Measurements from ENCODE around the gene ENOX1.

ENOX1 gene

DNA sequence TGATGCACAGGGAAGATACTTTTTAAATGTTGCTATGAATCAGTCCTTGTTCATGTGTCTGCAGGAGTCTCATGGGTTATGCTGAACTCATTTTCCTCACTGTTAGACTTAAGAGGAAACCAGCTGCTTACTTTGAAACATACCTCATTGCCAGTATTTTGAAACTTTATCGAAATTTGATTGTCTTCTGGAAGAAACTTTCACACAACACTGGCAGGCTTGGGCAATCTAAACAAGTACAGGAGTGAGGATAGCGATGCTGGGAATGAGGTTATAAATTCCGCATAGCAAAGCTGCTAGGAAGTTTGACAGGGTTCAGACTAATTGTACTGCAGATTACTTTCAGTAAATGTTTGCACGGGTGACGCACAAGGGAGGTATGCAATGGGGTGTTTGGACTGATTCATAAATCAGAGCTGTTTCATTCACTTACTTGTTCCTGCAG lies 517.7 kb downstream of the ENOX1 start:
- DNase-seq, result no peak

DNA sequence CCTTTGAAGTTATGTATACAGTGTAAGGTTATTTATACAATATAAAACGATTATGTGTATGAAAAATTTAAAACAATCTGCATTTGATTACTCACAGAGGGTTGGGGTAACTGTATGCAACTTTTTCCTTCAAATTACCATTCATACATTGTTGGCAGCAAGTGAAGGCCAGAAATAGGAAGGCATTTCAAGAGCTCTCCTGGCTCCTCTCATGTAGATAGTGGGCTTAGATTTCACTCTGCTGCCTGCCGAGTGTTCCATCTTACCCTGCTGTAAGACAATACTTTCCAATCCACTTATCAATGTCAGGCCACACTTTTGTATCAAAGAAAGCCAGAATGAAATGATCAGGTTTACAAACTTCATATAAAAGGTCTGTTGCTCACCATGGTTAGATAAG lies 518.1 kb downstream of the ENOX1 start:
- no peak for DNase-seq

DNA sequence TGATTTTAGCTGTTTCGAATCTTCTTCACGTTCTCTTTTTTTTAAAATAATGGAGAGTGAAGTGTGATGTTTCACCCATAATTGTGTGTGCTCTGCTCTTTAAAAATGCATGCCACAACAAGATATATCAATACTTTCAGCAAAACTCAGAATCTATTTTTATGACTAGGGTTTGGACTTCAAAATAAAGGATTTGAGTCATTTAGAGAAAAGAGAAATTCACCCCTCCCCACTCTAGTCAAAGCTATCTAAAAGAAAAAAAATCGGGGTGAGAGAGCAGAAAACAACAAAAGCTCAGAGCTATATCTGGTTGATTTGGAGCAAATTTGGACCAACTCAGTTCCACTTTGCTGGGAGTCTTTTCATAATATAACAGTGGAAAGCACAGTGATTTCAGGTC lies 518.9 kb downstream of the ENOX1 start:
- no peak for DNase-seq

DNA sequence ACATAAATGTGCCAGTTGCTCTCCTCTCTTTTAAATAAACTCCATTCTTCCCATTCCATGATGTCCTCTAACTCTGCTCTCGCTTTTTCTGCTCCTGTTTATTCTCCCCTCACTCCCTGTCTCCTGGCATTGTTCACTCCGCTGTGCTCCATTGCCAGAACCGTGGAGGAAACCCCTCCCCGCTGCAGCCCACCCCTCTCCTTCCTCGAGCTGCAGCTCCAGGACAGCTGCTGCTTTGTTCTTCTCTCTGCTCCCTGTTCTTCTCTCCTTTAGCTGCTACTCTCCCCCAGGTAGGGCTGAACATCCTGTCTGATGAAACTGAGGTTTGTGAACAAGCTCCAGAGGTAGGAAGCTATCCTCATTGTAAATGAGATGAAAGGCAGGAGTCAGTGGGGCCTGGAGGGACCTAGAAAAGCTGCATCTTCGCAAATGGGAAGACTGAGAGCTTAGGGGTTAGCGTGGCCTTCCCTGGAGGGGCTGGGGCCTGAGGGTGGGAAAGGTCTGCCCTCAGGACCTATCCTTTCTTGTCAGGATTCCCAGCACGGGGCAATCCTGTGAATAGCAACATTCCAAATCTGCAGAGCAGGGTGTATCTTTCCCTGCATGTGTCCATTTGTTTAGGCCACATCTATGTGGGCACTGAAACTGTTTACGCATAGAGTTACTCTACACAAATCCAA lies 519.7 kb downstream of the ENOX1 start:
- DNase-seq, result no peak

DNA sequence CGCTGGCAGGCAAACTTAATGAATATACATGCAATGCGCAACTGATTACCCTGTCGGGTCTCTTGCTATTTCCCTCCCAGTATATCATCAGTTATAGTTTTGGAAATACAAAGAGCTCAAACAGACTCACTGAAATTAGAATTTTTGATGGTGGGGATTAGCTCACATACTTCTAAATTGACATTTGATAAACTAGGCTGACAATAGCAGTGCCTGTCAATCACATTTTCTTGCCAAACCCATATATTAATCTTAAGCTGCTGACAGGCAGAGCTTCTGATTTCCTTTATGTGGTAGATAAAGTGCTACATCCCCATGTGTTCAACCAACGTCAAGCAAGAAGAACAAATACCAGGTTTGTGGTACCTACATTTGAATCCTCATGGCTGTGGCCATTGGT lies 521.7 kb downstream of the ENOX1 start:
- DNase-seq, result no peak

DNA sequence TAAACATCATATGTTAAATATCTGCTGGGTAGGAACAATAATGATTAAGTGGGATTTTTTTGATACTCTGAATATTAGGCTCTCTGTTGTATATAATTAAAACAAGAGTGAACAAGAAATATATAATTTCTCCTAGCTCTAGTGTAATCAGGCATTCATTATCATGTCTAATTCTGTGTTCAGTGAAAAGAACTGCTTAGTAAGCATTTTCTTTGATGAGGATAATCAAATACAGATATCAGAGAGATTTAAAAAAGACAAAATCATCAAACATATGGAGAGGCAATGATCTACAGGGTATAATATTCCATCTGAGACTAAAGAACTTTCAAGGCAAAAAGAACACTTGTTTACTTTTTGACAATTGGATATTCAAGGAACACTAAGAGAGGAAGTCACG lies 522.3 kb downstream of the ENOX1 start:
- no peak for DNase-seq

DNA sequence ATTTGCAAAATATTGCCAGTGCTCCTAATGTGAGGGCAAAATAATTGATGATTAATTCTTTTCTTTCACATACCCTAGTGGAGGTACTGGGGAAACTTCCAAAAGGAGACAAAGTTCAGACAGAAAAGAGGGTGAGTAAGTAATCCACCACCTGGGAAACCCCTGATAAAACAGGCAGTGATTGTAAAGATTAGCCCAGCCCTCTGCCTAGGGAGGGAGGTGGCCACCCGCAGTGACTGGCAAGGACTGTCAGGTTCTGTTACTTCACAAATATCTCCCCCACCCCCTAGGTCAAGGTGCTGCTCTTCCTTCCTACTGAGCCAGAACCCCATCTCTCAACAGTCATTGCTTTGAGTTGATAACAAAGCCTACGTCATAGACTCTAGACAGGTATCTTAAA lies 523.7 kb downstream of the ENOX1 start:
- DNase-seq, result no peak

DNA sequence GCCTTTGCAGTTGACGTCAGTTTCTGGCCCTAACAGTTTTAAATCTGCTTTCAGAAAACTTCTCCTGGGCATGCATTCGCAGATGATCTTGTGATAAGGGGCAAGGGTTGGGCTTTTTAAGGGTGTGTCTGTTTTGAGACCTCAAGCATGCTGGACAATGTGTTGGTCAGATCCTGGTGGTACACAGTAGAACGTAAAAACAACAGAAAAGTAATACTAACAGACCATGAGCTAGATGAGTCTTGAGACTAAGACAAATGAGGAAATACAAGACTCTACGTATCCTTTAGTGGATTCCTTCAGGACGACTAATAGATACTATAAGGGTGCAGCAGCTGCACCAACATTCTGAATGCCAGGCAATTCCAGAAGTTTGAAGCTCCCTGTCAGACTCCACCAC lies 525.8 kb downstream of the ENOX1 start:
- no peak for DNase-seq

DNA sequence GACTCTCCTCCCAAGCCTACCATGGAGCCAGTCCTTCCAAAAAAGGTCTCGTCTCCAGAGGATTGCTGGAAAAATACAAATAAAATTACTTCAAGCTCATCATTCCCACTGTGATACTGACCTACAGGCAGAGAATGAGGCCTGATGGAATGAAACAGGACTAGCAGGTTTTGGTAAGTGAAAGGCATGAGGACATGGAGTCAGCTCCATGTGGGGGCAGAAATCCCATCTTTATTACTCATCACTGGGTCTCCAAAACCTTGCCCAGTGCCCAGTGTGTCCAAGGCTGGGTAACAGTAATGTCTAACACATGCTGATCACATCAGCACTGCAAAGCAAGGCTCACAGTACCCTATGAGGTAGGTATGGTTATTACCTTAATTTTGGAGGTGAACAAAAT lies 528.0 kb downstream of the ENOX1 start:
- no peak for DNase-seq

DNA sequence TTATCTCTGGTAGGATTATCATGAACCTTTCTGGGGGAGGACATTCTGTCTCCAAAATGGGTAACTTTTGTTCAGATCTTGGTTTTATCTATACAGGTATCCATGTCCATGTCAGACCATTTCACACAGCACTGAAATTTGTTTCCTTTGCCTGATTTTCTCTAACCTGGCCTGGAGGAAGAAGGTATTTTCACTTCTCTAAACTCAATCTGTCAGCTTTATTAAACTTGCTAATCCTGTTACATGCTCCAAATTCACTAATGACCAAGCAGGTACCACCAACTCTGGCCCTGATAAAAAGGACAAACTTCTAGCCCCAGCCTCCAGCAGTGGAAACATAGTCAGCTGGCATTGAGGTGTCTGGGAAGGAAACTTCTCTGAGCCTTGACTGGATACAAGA lies 529.0 kb downstream of the ENOX1 start:
- no peak for DNase-seq

DNA sequence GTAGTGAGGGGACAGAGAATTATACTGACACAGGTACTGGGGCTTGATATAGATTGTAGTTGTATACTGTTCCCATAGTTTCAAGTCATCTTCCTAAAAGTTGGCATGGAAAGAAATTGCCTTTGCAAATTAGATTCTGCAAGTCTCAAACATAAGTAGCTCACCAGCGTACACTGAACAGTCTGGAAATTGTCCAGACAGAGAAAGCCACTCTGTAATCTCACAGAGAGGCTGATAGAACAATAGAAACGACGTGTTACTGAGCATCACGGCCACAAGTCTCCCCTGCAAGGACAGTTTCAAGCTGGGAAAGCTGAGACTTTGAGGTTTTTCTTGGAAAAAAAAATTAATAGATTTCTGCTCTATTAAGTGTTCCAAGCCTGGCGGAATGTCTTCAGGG lies 534.8 kb downstream of the ENOX1 start:
- no peak for DNase-seq

DNA sequence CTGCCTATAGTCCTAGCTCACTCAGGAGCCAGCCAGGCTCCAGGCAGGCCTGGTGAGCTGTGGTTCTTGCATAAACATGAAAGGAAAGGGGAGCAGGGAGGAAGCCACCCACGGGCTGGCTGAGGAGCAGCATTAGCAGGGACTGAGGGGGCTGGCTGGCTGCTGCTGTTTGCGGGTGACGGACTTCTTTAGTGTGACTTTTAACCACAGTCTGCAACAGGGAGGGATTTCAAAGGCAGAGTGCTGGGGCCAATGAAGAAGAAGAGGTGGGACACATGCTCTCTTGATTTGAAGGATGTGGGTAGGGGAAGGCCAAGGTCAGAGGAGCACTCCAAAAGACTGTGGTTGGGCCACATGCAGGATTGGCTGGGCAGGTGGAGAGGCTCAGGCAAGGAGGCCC lies 540.4 kb downstream of the ENOX1 start:
- no peak for DNase-seq

DNA sequence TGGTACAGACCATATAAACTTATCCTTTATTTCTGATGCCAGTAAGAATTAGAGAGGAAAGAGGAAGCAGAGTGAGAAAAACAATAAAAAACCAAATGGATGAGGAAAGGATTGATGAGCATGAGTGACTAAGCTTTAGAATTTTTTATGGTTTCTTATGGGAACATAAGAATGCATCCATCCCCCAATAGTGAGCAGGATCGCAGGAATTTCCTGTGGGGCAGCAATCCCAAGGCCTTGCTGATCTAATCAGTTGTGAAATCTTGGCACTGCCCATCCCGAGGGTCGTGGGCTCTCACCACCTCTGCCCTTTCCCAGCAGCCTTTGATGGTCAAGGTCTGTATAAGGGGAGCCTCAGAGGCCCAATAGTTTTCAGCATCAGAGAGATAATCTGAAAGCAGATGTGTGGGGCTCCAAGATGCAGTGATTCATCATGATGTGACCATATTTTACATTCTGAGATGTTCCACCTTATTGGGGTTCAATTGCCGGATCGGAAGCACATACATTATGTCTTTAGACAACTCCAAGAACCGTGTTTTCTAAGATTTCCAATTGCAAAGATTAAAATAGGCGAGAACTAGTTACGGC lies 541.3 kb downstream of the ENOX1 start:
- no peak for DNase-seq

DNA sequence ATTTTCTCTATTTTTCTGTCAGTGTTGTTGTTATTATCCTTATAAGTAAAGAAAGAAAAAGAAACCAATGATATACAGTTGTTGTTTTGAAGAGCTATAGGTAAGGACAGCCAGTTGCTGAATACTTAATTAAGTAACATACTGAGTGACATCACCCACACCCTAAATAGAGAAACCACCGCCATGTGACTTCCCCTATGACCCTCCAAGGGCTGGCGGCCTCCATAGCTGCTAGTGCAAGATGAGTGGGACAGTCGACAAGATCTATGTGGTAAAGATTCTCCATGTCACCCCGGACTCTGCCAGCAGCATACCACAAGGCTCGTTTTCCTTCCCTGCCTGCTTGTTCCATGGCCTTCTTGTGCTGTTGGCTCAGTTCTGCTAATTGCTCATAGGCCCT lies 542.3 kb downstream of the ENOX1 start:
- DNase-seq, result peak; percentile 35

DNA sequence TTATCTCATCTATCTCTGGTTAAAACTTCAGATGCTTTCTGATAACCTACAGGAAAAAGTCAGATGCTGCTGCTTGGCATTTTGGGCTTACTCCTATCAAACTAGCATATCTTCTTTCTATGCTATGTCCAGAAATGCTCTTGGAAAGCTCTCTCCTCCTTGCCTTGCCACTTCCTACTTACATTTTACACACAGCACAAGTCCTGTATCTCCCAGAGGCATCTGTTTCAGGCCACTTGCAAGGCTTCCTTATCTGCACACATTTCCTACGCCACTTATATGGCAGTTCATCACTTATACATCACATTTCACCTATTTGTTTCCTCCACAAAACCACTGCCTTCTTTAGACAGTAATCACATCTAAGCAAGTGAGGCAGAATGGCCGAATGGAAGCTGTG lies 543.1 kb downstream of the ENOX1 start:
- no peak for DNase-seq

DNA sequence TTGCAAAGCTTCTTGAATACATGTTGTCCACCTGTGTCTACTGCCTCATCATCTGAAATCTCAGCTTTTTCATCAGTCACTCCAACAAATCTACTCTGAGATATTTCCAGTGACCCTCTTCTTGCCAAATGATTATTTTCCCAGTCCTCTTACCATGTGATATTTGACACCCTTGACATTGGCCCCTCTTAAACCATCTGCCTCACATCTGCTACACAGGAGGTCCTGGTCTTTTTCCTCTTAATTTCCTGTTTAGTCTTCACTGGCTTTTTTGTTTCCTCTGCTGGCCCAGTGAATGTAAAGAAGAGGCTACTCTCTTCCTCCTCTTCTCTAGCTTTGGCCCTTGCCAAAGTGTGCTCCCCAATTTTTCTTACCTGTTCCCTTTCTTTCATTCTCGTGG lies 544.7 kb downstream of the ENOX1 start:
- no peak for DNase-seq

DNA sequence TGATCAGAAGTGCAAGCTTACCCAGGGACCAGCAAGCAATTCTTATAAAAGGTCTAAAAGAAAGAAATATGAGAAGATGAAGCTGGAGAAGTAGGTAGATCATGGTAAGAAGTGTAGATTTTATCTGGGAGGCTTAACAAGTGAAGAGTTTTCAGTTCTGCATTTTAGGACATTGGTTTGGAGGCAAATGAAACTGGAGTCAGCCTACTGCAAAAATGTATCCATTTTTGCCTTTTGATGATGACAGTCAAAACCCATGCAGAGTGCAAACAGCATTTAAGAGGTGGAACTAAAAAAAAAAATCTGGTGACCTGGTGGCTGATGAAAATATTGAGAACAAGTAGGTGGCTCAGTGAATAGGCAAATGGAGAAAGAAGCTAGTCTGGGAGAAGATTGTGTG lies 546.5 kb downstream of the ENOX1 start:
- peak; percentile 4 for DNase-seq

DNA sequence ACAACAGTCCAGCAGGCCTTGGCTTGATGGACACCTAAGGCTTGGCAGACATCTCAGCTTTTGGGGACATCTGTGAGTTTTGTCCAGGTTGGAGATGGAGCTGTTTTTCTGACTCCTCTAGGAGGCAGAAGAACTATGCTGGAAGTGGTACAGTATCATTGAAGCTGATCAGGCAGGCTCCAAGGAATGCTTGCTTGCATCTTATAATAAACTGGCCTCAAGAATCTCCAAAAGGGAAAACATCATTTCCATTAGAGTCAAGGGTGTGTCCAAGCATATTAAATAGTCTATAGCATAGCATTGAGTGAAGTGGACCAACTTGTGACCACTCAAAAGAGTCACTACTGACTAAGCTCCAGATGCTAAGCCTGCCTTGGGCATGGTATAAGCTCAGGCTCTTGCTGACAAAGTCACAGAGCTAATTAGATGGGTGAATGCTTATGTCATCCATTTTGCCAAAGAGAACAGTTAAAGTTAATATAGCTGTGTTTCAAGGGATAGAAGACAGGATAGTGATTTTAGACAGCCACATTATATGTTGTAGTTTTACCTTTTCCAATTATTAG lies 547.4 kb downstream of the ENOX1 start:
- DNase-seq, result no peak

DNA sequence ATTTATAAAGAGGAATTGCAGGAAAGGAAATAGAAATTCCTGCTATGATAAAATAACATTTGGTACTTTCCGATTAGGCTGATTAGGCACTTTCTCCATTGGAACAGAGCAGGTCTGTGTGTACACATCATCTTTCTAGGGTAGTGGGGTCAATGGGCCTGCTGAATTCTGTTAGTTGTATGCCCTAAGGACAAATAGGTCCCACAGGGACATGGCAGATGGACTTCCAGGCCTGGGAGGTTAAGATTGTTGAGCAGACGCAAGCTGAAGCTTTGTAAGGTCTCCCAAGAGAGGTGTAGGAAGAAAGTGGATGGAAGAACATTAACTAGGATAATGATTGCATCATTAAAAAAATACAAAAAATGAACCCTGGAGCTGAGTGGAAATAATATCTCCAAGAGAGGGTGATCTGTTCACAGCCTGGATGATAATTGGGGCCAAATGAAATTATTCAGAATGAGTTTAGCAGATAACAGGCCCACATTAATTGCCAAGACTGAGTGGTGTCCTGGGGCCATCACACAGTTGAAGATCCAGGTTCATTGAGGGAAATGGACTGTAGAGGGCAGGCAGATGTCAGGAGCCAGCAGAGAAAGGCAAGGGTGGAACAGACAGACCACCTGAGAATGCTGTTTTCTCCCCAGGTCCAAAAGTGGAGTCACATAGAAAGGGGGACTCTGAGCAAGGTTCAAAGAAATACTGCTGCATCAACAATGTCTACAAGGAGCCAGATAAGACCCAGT lies 548.3 kb downstream of the ENOX1 start:
- DNase-seq, result no peak

DNA sequence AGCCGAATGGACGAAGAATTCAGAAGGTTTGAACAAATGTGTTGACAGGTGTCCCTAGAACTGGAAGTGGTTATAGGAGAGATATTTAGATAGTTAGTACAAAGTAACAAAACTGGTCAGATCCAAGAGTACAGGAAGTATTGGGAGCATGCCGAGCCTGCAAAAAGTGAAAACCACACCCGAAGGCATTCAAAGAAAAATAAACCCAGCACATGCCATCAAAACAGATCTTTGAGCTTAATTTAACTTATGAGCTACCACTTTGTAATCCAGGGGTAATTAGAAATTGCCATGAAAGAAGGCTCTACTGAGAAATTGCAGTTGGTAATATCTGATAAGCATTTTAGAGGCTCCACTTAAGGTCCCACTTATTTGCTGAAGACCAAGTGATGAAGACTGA lies 549.2 kb downstream of the ENOX1 start:
- no peak for DNase-seq

DNA sequence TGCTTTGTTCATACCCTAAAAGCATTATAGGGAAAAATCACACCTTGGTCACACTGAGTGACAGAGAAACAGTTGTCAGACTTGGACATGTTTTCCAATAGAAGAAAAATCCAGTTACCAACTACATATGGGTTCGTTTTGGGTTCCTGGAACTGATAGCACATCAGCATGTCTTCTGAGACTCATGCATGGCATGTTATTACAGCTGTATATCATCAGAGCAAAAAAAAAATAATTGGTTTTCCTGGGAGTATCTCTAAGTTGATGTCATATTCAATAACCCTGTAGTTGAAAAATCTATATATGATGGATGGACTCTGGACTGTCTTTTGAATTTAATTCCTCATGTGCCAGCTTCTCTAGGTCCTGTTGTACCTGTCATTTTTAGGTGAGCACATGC lies 551.7 kb downstream of the ENOX1 start:
- no peak for DNase-seq

DNA sequence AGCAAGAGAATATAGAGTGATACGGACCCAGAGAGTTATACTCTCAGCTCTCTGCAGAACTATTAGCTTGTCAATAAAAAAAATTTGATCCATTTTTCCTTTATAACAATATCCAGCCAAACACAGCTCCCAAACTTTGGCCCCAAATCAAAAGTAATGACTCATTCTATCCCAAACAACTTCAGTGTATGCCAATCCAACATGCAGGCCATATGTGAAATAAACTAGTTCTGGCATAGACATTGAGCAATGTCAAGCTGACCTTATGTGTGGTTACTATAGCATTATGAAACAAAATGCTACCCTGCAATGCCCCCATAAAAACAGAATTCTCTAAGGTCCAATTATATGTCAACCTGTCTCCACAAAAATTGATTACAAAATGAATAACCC lies 553.9 kb downstream of the ENOX1 start:
- DNase-seq, result no peak

DNA sequence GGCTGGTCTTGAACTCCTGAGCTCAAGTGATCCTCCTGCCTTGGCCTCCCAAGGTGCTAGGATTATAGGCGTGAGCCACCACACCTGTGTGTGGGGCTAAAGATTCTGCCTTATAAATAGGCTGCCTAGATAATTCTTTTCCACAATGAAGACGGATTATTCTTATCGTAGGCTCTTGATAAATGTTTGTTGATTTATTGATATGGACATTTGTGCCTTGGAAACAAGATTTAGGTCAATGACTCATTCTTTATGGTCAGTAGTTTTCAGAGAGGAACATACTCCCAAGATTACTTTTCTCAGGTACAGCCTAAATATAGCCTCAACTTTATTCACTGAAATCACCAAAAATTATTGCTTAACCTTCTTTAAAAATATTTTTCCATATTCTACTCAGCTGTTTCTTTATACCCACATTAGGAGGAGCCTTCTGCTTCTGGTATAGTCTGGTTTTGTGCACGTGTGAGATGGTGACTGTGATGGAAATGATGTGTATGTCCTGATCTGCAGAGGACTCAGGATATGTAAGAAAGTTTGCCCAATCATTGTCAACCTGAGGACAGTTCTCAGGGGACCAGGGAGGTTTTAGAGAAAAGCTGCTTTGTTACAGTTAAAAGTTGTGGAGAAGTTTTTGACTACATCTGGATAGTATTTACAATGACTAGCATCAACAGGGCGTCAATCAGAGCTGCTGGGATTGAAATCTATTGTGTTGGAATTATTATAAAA lies 554.5 kb downstream of the ENOX1 start:
- no peak for DNase-seq

DNA sequence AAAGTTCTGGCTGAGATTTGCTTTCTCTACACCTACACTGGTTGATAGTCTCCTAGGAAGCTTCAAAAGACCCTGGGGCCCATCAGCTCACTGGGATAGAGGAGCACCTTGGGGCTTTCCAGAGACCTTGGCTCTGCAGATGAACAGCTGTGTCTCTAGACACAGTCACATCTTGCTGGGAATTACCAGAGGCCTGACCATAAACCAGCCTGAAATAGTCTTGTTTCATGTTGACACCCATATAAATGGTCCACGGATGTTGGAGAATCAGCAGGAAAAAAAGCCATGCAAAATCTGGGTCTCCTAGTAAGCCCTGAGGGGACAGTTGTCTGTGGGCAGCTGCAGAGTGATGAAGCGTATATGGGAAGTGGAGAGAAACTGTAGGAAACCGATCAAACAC lies 555.8 kb downstream of the ENOX1 start:
- no peak for DNase-seq
